Activated naive CD8-positive, alpha-beta T cell treated with anti-CD3 and anti-CD28 coated beads for 36 hours (primary cell): ENCODE measurements around the gene OXSM. TPM values are rescaled to one million over a fixed set of nuclear protein-coding genes. Genes with fewer than 3 reads are reported as not detected.

Source experiments
- DNase-seq: peaks from one replicate; pipeline ENCODE4 v3.0.0; 2021
- H3K27ac Mint-ChIP-seq: one replicate; pipeline ENCODE4 v1.8.0; 2022; ENCODE audit warnings: mild to moderate bottlenecking, moderate library complexity, mixed read lengths
- H3K27me3 Mint-ChIP-seq: one replicate; pipeline ENCODE4 v1.8.0; 2022; ENCODE audit warnings: mild to moderate bottlenecking, mixed read lengths
- H3K36me3 Mint-ChIP-seq: one replicate; pipeline ENCODE4 v1.8.0; 2021; ENCODE audit warnings: mild to moderate bottlenecking, mixed read lengths
- H3K4me1 Mint-ChIP-seq: one replicate; pipeline ENCODE4 v1.8.0; 2021; ENCODE audit warnings: mixed read lengths
- H3K4me3 Mint-ChIP-seq: one replicate; pipeline ENCODE4 v1.8.0; 2022; ENCODE audit warnings: mild to moderate bottlenecking, moderate library complexity, mixed read lengths
- H3K9me3 Mint-ChIP-seq: one replicate; pipeline ENCODE4 v1.8.0; 2022; ENCODE audit warnings: mixed read lengths
- total RNA-seq, 2 experiments: library from RNA; stranded (reverse); gene quantifications; one replicate each; pipeline ENCODE4 v1.2.3, GENCODE V29; 2021

The OXSM gene
- total RNA-seq, 2 experiments from 2014 or later = 14.2 to 15.0 TPM

DNA sequence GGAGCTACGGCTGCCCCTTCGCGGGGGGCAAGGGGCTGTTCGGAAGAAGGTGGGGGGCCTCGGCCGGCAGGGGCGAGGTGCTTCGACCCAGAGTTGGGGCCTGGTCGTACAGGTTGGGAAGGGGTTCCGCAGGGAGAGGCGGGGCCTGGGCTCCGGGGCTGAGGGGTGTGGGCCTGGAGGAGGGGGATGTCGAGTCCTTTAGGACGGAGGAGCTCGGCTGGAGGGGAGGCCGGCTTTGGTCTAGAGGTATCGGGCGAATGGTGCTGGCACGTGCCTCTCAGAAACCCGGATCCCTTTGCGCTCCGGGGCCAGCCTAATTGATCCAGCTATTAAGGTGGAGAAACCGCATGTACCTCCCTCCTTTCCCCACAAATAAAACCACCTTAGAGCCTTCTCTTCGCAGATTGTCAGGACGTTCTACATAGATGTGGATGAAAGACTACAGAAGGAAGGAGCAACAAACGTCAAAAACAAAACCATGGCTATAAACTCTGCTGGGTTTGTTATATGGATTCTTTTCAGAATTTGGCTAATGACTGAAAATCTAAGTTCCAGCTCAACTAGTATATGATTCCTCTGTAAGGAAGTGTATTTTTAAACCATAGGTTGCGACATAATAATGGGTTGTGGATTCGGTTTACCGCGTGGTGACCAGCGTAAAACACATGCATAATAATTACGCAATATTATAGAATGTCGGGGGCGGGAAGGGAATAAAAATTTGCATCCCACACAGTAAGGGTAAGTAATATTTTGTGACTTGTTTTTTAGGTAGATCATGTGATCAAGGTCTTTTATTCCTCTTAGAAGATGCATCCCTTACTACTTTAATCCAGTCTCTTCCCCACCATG lies 6.0 kb upstream of the OXSM start:
- no peak for DNase-seq
- H3K4me1 Mint-ChIP-seq = peaks cover 32% of the 10 kb centered on the region
- no peaks in the 10 kb centered on the region for H3K27me3 Mint-ChIP-seq
- H3K36me3 Mint-ChIP-seq = peaks cover 23% of the 10 kb centered on the region
- peak overlapping the region; percentile 82 for H3K4me3 Mint-ChIP-seq
- no peaks in the 10 kb centered on the region for H3K9me3 Mint-ChIP-seq
- peak overlapping the region; percentile 69 for H3K27ac Mint-ChIP-seq

DNA sequence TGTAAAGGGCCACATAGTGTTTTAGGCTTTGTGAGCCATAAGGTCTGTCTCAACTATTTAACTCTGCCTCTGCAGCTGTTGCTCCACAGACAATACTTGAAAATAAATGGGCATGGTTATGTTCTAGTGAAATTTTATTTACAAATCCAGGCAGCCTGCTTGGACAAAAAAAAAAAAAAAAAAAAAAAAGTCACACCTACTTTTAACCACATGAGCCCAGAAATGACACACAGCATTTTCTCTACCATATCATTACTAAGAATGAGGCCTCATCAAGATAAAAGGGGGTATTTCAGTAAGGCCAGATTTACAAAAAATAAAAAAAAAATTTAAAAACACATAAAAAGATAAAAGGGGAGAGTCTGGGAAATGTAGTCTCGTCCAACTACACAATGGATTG lies 4.9 kb upstream of the OXSM start:
- peaks cover 22% of the 10 kb centered on the region for H3K36me3 Mint-ChIP-seq
- H3K4me3 Mint-ChIP-seq = peak overlapping the region; percentile 82
- peaks cover 34% of the 10 kb centered on the region for H3K4me1 Mint-ChIP-seq
- H3K27ac Mint-ChIP-seq = no peak overlapping the region
- H3K27me3 Mint-ChIP-seq = no peaks in the 10 kb centered on the region
- DNase-seq = no peak
- H3K9me3 Mint-ChIP-seq = no peaks in the 10 kb centered on the region

DNA sequence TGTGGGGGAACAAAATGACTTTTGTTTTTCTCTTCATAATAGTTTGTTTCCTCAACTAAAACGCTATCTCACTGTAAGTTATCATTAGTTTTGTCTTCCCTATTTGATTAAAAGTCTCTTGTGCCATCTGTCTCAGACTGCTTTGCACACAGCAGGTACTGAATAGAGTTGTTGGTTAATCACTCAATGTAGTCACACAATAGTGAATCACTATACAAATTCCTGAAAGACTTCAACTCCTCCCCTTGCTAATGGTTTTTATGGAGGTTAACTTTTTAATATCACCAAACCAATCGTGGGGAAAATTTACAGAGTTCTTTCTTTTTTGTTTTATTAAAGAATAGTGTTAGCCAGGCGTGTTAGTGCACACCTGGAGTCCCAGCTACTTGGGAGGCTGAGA lies 4.1 kb upstream of the OXSM start:
- Mint-ChIP-seq H3K9me3 (no peaks in the 10 kb centered on the region), H3K27me3 (no peaks in the 10 kb centered on the region), H3K4me3 (no peak overlapping the region), H3K27ac (no peak overlapping the region), H3K36me3 (peaks cover 17% of the 10 kb centered on the region), H3K4me1 (peaks cover 29% of the 10 kb centered on the region)
- no peak for DNase-seq

DNA sequence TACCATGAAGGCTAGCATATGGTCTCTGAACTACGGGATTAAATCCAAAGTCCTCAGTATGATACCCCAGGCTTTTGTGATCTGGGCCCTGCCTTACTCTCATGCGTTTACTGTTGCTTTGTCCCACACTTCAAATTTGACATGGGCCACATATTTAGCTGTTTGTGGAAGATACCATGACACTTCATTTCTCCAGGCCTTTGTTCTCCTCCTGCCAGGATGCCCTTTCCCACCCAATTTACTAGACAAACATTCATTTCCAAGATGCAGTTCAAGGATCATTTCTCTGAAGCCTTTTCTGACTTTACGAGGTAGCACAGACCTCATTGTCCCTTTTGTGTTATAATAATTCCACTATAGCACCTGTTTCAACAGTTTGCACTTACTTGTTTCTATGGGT lies 2.2 kb upstream of the OXSM start:
- no peaks in the 10 kb centered on the region for H3K9me3 Mint-ChIP-seq
- H3K36me3 Mint-ChIP-seq = peaks cover 22% of the 10 kb centered on the region
- H3K27me3 Mint-ChIP-seq = no peaks in the 10 kb centered on the region
- H3K27ac Mint-ChIP-seq = no peak overlapping the region
- H3K4me3 Mint-ChIP-seq = no peak overlapping the region
- no peak for DNase-seq
- H3K4me1 Mint-ChIP-seq = peaks cover 39% of the 10 kb centered on the region

DNA sequence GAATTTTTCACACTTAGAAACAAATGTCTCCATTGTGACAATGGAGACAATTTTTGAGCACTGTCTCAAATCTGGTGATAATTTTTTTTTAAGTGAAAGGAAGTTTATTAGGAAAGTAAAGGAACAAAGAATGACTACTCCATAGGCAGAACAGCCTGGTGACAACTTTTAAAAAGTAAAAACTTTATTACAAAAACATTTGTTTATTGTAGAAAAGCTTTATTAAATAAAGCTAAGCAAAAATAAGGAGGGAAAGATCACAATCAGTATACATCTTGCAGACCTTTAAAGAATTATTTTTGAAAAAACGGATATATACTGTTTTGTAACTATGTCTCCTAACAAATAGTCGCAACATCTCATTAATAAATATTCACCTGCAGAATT lies 688 bp upstream of the OXSM start:
- no peak for DNase-seq
- Mint-ChIP-seq H3K9me3 (no peaks in the 10 kb centered on the region), H3K27ac (peak overlapping the region; percentile 98), H3K36me3 (peaks cover 22% of the 10 kb centered on the region), H3K4me1 (peaks cover 45% of the 10 kb centered on the region), H3K27me3 (no peaks in the 10 kb centered on the region), H3K4me3 (peak overlapping the region; percentile 96)

DNA sequence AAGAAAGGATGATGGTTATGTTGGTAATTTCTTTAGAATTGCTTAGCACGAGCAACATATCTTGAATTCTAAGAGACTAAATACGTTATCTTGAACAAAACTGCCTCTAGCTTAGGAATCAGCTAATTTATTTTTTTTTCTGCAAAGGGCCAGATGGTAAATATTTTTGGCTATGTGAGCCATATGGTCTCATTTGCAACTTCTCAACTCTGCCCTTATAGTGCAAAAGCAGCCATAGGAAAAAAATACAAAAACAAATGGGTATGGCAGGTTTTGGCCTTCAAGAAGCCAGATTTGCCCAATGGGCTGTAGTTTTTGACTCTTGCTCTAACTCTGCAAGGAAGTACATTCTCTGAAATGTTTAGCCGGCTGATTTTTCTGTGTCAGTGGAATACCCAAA lies 11.9 kb downstream of the OXSM start:
- Mint-ChIP-seq H3K27me3 (peaks cover 4% of the 10 kb centered on the region), H3K36me3 (peaks cover 4% of the 10 kb centered on the region), H3K4me3 (no peak overlapping the region), H3K4me1 (no peaks in the 10 kb centered on the region), H3K27ac (no peak overlapping the region), H3K9me3 (no peaks in the 10 kb centered on the region)
- DNase-seq = no peak

DNA sequence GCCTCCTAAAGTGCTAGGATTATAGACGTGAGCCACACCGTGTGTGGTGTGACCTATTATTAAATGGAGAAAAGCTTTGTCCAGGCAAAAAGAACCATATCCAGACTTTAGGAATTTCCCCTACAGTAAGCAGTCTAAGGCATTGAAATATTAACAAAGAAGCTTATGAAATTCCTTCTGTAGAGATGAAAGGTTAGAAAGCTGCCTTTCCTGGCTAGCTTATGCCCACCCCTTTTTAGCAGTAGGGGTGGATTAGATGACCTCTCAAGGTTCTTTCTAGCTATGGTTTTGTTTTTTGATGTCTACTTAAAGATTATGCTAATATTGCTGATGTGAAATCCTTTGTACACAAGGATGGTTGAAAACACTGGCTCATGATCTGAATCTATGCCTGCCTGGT lies 13.9 kb downstream of the OXSM start:
- Mint-ChIP-seq H3K4me3 (no peak overlapping the region), H3K9me3 (no peaks in the 10 kb centered on the region), H3K27ac (no peak overlapping the region), H3K27me3 (peaks cover 4% of the 10 kb centered on the region), H3K4me1 (no peaks in the 10 kb centered on the region), H3K36me3 (peaks cover 4% of the 10 kb centered on the region)
- no peak for DNase-seq

DNA sequence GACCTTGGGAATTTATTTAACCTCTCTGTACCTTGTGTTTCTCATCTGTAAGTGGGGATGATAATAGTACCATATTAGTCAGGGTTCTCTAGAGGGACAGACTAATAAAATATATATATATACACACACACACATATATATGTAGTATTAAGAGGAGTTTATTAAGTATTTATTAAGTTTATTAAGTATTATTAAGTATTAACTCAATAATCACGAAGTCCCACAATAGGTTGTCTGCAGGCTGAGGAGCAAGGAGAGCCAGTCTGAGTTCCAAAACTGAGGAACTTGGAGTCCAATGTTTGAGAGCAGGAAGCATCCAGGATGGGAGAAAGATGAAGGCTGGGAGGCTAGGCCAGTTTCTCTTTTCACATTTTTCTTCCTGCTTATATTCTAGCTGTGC lies 14.8 kb downstream of the OXSM start:
- Mint-ChIP-seq H3K27ac (no peak overlapping the region), H3K4me1 (no peaks in the 10 kb centered on the region), H3K9me3 (no peaks in the 10 kb centered on the region), H3K4me3 (no peak overlapping the region), H3K27me3 (peaks cover 9% of the 10 kb centered on the region), H3K36me3 (peaks cover 4% of the 10 kb centered on the region)
- no peak for DNase-seq

DNA sequence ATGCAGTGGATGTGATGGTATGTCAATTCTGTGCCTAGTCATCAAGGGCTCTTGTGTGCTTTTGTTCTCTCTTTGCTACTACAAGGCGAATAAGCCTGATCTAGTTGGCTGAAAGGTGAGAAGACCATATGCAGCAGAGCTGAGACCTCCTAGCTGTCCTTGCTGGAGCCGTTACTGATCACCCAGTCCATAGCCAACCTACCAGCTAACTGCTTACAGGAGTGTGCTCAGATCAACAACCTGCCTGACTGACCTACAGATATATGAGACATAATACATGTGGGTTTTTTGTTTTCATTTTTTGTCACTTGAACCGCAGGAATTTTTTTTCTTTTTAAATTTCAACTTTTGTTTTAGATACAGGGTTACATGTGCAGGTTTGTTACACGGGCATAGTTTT lies 22.8 kb downstream of the OXSM start:
- Mint-ChIP-seq H3K4me3 (no peak overlapping the region), H3K27me3 (peaks cover 5% of the 10 kb centered on the region), H3K9me3 (no peaks in the 10 kb centered on the region), H3K36me3 (no peaks in the 10 kb centered on the region), H3K4me1 (peaks cover 6% of the 10 kb centered on the region), H3K27ac (no peak overlapping the region)
- DNase-seq = no peak

DNA sequence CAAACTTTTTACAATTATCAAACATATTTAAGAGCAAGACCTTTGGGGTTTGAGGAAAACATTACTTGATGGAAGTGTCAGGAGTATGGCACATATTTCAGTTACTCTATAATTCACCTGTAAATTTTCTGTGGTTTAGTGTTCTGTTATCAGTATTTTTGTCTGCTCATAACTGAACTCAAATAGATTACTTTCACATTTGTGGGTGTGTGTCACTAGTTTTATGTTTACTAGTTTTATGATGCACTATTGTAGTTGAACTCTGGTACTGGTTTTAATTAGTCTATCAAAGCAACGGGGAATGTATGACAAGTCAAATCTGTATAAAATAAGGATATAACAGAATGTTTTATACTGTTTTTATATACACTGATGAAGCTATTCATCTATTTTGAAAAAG lies 27.2 kb downstream of the OXSM start:
- Mint-ChIP-seq H3K4me1 (peaks cover 6% of the 10 kb centered on the region), H3K27me3 (no peaks in the 10 kb centered on the region), H3K4me3 (no peak overlapping the region), H3K9me3 (no peaks in the 10 kb centered on the region), H3K27ac (no peak overlapping the region), H3K36me3 (no peaks in the 10 kb centered on the region)
- no peak for DNase-seq

DNA sequence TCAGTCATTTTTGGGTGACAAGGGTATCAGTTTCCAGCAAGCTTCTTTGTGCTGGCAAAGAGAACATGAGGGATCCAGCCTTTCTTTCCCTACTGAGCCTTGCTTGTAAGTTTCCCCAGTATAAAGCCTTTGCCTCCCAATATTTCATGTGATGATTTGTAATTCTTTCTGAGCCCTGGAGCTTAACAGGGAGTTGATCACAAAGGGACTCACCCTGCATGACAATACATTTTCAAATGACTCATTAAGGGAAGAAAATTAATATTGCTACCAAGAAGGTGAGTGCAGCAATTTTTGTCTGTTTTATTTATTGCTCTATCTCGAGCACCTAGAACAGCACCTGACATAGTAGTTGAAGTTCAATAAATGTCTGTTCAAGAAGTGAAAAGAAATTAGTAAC lies 27.7 kb downstream of the OXSM start:
- no peaks in the 10 kb centered on the region for H3K9me3 Mint-ChIP-seq
- DNase-seq = no peak
- no peak overlapping the region for H3K4me3 Mint-ChIP-seq
- H3K27ac Mint-ChIP-seq = no peak overlapping the region
- peaks cover 6% of the 10 kb centered on the region for H3K4me1 Mint-ChIP-seq
- no peaks in the 10 kb centered on the region for H3K36me3 Mint-ChIP-seq
- H3K27me3 Mint-ChIP-seq = no peaks in the 10 kb centered on the region

DNA sequence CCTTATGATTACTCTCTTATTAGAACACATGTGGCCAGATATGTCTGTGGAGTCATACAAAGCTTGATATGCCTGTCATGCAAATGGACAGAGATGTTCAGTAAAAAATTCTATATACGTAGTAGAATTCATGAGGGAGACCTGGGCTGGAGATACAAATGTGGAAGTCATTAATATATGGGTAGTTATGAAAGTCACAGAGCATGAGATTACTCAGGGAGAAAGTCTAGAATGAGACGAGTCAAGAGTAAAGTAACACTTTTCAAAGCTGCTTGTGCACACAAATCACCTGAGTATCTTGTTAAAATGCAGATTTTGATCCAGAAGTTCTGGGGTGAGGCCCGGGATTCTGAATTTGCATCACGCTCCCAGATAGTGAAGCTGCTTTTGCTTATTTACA lies 28.4 kb downstream of the OXSM start:
- Mint-ChIP-seq H3K4me3 (no peak overlapping the region), H3K36me3 (no peaks in the 10 kb centered on the region), H3K9me3 (no peaks in the 10 kb centered on the region), H3K4me1 (peaks cover 6% of the 10 kb centered on the region), H3K27me3 (no peaks in the 10 kb centered on the region), H3K27ac (no peak overlapping the region)
- DNase-seq = no peak

DNA sequence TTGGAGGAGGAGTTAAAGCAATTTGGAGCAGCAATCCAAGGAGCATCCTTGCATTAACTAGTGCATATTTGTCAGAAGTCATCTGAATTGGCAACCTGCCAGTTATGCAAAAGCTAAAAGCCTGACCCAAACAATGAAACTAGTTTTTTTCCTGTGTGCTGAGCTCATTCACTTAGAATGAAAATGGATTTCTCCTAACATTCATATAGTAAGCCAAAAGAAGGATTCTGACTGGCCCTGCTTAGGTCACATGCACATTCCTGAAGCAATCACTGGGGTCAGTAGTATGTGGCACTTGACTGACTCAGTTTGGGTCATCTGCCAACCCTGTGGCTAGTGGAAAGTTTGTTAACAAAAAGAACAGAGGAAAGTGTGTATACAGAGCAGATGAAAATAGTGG lies 30.5 kb downstream of the OXSM start:
- peaks cover 6% of the 10 kb centered on the region for H3K4me1 Mint-ChIP-seq
- no peak for DNase-seq
- H3K27me3 Mint-ChIP-seq = no peaks in the 10 kb centered on the region
- no peak overlapping the region for H3K27ac Mint-ChIP-seq
- H3K4me3 Mint-ChIP-seq = no peak overlapping the region
- H3K9me3 Mint-ChIP-seq = no peaks in the 10 kb centered on the region
- no peaks in the 10 kb centered on the region for H3K36me3 Mint-ChIP-seq

DNA sequence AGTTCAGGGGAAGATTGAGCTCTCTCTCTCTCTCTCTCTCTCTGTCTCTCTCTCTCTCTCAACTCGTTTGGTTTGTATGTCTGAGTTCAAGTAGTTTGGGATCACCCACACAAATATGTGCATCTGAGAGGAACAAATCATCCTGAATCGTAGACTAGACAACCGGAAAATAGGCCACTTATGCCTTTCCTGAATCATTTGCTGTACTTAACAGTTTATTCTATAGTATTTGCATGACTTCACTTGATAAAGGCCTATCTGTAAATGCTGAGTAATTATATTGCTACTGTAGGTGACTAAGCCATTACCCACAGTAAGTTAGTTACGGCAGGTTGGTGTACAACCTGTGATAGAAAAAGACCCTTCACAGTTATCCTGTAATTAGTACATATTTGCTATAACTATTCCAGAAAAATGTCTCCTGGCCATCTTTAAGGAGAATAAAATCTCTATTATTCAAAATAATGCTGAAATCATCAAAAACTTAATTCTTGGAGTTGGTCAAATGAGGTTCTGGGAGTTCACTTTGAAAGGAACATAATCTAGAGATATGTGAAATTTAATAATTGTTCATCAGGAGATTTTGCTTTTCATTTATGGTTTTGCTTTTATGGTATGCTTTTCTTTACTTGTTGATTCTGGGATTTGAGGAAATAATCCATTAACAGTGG lies 31.1 kb downstream of the OXSM start:
- Mint-ChIP-seq H3K9me3 (no peaks in the 10 kb centered on the region), H3K27me3 (no peaks in the 10 kb centered on the region), H3K27ac (no peak overlapping the region), H3K4me1 (peaks cover 6% of the 10 kb centered on the region), H3K4me3 (no peak overlapping the region), H3K36me3 (no peaks in the 10 kb centered on the region)
- DNase-seq = no peak

DNA sequence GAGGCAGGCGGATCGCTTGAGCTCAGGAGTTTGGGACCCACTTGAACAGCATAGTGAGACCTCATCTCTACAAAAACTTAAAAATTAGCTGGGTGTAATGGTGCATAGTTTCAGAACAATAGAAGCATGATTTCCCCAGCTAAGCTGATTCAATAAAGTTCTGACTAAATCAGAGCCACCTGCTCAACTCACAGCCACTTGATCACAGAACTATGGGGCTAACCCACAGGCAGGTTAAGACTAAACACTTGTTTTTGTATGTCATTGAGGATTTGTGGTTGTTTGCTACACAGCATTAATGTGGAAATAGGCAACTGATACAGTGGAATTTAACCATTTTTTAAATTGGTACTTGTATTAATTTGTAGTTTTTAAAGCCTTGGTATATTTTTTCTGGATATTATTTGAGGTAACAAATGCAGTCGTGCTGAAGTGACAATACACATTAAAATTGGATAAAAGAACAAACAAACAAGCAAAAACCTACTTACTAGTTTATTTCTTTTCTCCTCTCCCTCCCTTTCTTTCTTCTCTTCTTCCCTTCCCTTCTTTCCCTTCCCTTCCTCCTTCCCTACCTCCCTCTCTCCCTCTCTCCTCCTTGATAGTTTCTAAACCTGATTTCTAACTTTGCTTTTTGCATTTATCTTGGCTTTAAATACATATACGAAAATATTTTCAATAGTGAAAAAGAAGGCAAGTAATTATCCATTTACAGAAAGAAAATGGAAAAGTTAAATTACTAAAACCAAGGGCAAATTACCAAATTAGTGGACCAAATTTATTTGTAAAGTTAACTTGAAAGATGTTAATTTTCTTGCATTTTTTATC lies 32.1 kb downstream of the OXSM start:
- Mint-ChIP-seq H3K36me3 (no peaks in the 10 kb centered on the region), H3K27me3 (no peaks in the 10 kb centered on the region), H3K4me3 (no peak overlapping the region), H3K27ac (no peak overlapping the region), H3K9me3 (no peaks in the 10 kb centered on the region), H3K4me1 (peaks cover 11% of the 10 kb centered on the region)
- no peak for DNase-seq
